Adipocyte (in vitro differentiated cells): ENCODE data around the gene BLACAT1.
"Not testable (repeated sequence)": the region's sequence is repeated elsewhere in the genome, so short reads cannot be mapped to it uniquely, and the experiment has no call there.

ENCODE experiments used
- DNase-seq: peaks from one replicate; pipeline ENCODE4 v3.0.0-alpha.2; 2015; ENCODE audit warnings: low read depth
- H3K27me3 ChIP-seq: replicated peaks from 2 replicates; pipeline ENCODE4 v1.7.0; 2013; ENCODE audit warnings: mild to moderate bottlenecking, low read length, moderate library complexity; ENCODE audit not compliant: control insufficient read depth, insufficient read depth
- H3K36me3 ChIP-seq: 2 replicates; pipeline ENCODE4 v1.7.0; 2013; ENCODE audit warnings: low read length, mild to moderate bottlenecking, moderate library complexity; ENCODE audit not compliant: control insufficient read depth, insufficient read depth, severe bottlenecking
- H3K4me1 ChIP-seq: 2 replicates; pipeline ENCODE4 v1.7.0; 2013; ENCODE audit warnings: mild to moderate bottlenecking, low read length, moderate library complexity; ENCODE audit not compliant: control insufficient read depth, insufficient read depth
- H3K4me3 ChIP-seq: 2 replicates; pipeline ENCODE4 v1.7.0; 2013; ENCODE audit warnings: mild to moderate bottlenecking, low read length, moderate library complexity
- H3K9ac ChIP-seq: 2 replicates; pipeline ENCODE4 v1.7.0; 2013; ENCODE audit warnings: mild to moderate bottlenecking, low read length, moderate library complexity
- H3K9me3 ChIP-seq: 2 replicates; pipeline ENCODE4 v1.7.0; 2013; ENCODE audit warnings: mild to moderate bottlenecking, low read length, moderate library complexity; ENCODE audit not compliant: control insufficient read depth

The BLACAT1 gene

DNA sequence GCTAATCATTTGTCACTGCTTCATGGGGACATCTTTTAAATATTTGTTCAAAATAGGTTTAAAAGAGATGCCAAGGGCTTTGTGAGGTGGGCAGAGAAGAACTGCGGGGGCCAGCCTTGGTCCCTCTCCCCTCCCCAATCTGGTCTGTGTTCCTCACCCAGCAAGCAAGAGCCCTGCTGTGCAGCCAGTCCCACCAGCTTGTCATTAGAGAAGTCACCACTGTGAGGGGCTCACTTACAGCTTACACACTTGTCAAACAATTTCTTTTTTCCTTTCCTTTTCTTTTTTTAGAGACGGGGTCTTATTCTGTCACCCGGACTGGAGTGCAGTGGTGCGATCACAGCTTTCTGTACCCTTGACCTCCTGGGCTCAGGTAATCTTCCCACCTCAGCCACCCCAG is 38.3 kb upstream of the BLACAT1 start:
- DNase-seq: no peak
- Histone ChIP-seq H3K36me3 (no peaks in the 10 kb centered on the region), H3K27me3 (peaks cover 56% of the 10 kb centered on the region), H3K4me3 (no peak overlapping the region), H3K4me1 (peaks cover 21% of the 10 kb centered on the region), H3K9me3 (no peaks in the 10 kb centered on the region), H3K9ac (no peak overlapping the region)

DNA sequence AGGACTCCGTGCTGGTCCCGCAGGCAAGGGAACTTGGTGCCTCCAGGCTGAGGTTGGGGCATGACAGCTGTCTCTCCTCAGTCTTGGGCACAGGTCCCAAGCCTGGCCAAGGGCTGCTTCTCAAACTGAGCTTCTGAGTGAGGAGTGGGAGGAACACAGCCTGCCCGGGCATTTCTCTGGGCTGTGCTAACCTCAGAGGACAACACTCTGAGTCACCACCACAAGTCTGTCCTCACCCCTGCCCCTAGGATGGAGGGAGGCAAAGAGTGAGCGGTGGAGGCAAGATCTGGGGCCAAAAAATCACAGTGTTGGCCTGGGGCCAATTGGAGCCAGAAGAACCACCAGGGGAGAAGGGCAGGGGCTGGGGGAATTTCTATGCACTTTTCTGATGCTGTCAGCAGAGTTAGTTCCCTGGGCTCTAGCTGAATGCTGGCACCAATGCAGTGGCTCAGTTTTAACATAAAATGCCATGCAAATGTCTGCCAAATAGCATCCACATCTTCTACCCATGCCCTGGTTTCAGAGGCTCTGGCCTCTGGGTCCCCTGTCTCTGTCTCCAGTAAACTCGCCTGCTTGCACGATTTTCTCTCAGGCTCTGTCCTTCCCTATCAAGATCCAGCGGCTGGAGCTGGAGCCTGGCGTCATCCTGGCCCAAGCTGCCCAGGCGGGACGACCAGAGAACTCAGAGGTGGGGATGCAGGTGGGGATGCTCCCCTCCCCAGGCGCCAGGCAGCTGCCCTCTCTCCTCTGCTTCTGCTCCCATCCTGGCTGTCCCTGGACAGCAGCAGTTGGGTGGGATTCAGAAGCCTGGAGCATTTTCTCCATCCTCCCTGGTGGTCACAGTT is 37.6 kb upstream of the BLACAT1 start:
- no peak overlapping the region for H3K4me3 ChIP-seq
- H3K9me3 ChIP-seq: no peaks in the 10 kb centered on the region
- H3K9ac ChIP-seq: no peak overlapping the region
- DNase-seq: peak; percentile 77
- peaks cover 21% of the 10 kb centered on the region for H3K4me1 ChIP-seq
- H3K27me3 ChIP-seq: peaks cover 62% of the 10 kb centered on the region
- H3K36me3 ChIP-seq: no peaks in the 10 kb centered on the region

DNA sequence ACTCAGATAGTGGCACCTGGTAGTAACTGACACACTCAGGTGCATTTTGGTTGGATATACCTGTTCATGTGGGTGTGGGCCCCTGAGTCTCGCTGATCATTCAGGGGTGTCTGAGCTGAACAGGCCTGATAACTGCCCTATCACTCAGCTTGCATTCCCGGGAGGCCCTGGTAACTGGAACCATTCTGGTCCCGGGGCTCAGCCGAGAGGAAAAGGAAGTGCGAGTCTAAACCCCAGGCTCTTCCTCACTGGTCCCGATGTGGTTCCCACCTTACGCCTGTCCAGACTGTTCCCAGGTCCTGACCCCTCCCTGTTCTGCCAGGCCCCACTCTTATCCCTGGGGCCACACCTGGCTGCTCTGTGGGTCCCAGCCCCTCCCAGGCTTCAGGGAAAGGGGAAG is 36.9 kb upstream of the BLACAT1 start:
- Histone ChIP-seq H3K36me3 (no peaks in the 10 kb centered on the region), H3K4me3 (no peak overlapping the region), H3K27me3 (peaks cover 60% of the 10 kb centered on the region), H3K9ac (no peak overlapping the region), H3K9me3 (no peaks in the 10 kb centered on the region), H3K4me1 (peaks cover 21% of the 10 kb centered on the region)
- DNase-seq: no peak

DNA sequence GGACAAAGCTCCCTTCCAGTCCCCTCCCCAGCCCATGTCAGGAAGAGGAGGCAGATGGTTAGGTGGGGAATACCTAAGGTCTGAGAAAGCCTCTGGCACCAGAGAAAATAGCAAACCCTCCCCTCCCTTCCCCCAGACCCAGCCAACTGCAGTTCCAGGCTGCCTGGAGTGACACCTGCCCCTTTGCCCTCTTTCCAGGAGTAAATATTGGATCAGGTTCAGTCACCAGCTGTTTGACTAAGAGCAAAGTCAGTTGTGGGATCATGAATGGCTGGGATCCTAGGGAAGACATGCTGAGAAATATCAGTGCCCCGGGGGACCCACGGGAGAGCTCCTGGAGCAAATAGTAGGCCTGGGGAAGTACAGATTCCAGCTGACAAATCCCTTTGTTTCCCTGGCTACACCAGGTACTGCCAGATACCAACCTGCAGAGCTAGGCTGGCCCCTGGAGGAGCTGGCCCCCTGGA is 36.4 kb upstream of the BLACAT1 start:
- no peak for DNase-seq
- H3K36me3 ChIP-seq: no peaks in the 10 kb centered on the region
- no peak overlapping the region for H3K9ac ChIP-seq
- H3K4me3 ChIP-seq: no peak overlapping the region
- H3K4me1 ChIP-seq: peaks cover 21% of the 10 kb centered on the region
- H3K9me3 ChIP-seq: no peaks in the 10 kb centered on the region
- peaks cover 55% of the 10 kb centered on the region for H3K27me3 ChIP-seq

DNA sequence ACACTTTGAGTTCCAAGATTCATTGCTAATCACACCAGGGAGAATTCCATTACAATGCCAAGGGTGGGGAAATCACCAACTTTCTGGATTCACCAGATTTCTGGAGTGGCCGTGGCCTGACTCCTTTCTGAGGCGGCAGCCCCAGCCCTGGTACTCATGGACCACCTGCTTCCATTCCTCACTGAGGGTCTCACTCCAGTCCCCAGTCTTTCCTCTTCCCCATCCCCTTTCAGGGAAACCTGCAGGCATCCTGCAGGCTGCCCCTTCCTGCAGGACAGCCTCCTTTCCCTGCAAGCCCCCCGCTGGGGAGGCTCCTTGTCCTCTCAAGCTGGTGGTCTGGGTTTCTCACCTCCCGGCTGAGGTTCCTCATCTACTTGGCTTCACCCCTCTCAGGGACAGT is 35.9 kb upstream of the BLACAT1 start:
- Histone ChIP-seq H3K9me3 (no peaks in the 10 kb centered on the region), H3K9ac (no peak overlapping the region), H3K27me3 (peaks cover 54% of the 10 kb centered on the region), H3K4me3 (no peak overlapping the region), H3K4me1 (peaks cover 21% of the 10 kb centered on the region), H3K36me3 (no peaks in the 10 kb centered on the region)
- DNase-seq: no peak

DNA sequence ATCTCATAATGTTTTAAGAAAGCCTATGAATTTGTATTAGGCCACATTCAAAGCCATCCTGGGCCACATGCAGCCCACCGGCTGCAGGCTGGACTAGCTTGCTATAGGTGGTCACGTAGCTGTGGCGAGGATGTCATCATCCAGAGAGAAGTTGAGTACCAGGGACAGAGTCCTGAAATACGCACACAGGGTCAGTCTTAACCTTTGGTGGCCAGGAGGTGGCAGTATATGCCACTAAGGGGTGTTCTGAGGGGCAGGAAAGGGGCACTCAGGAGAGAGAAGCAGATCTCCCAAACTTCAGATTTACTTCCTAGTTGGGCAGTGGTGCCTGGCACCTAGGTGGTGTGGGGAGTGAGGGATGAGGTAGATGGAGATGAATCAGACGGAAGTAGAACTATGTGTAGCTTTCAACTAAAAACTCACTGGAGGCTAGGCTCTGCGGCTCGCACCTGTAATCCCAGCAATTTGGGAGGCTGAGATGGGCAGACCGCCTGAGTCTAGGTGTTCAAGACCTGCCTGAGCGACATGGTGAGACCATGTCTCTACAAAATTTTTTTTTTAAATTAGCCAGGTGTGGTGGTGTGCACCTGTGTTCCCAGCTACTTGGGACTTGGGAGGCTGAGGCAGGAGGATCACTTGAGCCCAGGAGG is 32.4 kb upstream of the BLACAT1 start:
- no peaks in the 10 kb centered on the region for H3K36me3 ChIP-seq
- peaks cover 18% of the 10 kb centered on the region for H3K4me1 ChIP-seq
- H3K27me3 ChIP-seq: peaks cover 53% of the 10 kb centered on the region
- peak; percentile 85 for DNase-seq
- H3K4me3 ChIP-seq: no peak overlapping the region
- no peaks in the 10 kb centered on the region for H3K9me3 ChIP-seq
- no peak overlapping the region for H3K9ac ChIP-seq

DNA sequence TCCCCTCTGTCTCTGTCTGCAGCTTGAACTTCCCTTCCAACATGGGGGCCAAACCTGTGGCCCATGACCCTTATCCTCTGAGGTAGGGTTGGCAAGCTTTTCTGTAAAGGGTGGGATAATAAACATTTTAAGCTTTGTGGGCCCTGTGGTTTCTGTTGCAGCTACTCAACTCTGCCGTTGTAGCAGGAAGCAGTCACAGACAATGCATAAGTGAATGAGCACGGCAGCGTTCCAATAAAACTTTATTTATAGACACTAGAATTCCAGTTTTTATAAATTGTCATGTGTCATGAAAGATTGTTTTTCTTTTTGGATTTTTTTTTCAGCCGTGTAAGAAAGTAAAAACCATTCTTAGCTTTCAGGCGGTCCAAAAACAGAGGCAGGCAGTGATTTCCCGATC is 30.4 kb upstream of the BLACAT1 start:
- H3K4me3 ChIP-seq: no peak overlapping the region
- H3K27me3 ChIP-seq: peaks cover 62% of the 10 kb centered on the region
- no peak for DNase-seq
- H3K9me3 ChIP-seq: no peaks in the 10 kb centered on the region
- H3K9ac ChIP-seq: no peak overlapping the region
- peaks cover 2% of the 10 kb centered on the region for H3K4me1 ChIP-seq
- no peaks in the 10 kb centered on the region for H3K36me3 ChIP-seq

DNA sequence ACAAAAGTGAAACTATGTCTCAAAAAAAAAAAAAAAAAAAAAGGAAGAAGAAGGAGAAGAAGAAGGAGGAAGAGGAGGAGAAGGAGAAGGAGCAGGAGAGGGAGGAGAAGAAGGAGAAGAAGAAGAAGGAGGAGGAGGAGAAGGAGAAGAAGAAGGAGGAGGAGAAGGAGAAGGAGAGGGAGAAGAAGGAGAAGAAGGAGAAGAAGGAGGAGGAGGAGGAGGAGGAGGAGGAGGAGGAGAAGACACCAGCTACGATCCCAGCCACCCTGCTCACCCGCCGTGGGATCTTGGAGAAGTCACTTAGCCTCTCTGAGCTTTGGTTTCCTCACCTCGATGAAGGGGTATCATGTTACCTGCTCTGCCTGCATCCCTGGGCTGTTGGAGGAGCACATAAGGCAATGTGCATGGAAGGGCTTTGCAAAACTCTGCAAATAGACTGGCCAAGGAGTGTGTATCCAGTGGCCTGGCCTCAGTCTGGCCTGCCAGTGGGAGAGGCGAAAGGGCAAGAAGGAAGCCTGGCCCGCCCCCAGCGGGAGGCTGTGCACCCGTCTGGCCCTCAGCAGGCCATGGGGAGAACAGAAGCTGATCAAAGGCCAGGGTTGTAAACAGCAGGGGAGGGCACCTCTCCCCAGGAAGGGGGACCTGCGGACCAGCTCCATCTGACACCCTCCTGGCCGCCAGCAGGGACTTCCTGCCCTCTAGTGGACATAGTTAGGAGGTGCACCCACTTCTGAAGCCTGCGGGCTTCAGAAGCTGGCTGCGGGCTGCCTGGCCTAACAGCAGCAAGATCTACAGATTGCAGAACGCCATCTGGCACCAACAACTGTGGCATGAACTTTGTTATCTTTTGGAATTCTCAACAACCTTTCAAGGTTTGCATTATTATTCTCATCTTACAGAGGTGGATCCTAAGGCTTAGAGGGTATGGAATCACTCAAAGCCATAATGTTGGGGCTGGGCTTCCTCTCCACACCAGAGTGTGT is 29.4 kb upstream of the BLACAT1 start:
- Histone ChIP-seq H3K4me3 (no peak overlapping the region), H3K9me3 (no peaks in the 10 kb centered on the region), H3K9ac (no peak overlapping the region), H3K36me3 (no peaks in the 10 kb centered on the region), H3K4me1 (peaks cover 2% of the 10 kb centered on the region), H3K27me3 (peaks cover 63% of the 10 kb centered on the region)
- peak; percentile 89 for DNase-seq

DNA sequence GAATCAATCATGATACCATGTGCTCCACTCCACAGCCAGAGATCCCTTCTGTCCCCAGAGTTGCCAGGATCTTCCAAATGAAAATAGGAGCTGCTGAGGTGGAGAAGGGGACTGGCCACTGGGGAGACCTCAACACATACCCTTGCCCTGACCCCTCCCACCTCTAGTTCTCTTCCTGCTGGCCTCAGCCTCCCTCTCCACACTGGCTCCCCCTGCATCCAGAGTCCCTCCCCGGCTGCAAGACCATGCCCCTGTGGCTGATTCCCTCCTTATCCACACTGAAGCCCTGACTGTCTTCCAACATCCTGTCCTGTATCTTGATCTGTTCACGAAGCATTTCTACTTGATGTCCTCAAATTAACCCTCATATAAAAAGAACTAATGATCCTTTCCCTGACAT is 27.5 kb upstream of the BLACAT1 start:
- DNase-seq: no peak
- Histone ChIP-seq H3K36me3 (no peaks in the 10 kb centered on the region), H3K9ac (no peak overlapping the region), H3K4me3 (no peak overlapping the region), H3K27me3 (peaks cover 56% of the 10 kb centered on the region), H3K9me3 (no peaks in the 10 kb centered on the region), H3K4me1 (peaks cover 4% of the 10 kb centered on the region)

DNA sequence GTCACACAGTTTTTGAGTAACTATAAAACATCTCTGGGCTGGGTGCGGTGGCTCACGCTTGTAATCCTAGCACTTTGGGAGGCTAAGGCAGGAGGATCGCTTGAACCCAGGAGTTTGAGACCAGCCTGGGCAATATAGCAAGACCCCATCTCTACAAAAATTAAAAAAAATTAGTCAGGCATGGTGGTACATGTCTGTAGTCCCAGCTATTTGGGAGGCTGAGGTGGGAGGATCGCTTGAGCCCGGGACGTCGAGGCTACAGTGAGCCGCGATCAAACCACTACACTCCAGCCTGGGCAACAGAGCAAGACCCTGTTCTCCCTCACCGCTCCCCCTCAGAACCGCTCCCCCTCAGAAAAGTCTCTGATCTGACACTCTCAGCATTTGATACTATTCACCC is 26.7 kb upstream of the BLACAT1 start:
- peaks cover 56% of the 10 kb centered on the region for H3K27me3 ChIP-seq
- not testable (repeated sequence) for H3K36me3 ChIP-seq, H3K4me3 ChIP-seq, H3K9ac ChIP-seq, H3K4me1 ChIP-seq, DNase-seq, H3K9me3 ChIP-seq
